ENCODE results near the gene NFKBIE.

Gene NFKBIE

DNA sequence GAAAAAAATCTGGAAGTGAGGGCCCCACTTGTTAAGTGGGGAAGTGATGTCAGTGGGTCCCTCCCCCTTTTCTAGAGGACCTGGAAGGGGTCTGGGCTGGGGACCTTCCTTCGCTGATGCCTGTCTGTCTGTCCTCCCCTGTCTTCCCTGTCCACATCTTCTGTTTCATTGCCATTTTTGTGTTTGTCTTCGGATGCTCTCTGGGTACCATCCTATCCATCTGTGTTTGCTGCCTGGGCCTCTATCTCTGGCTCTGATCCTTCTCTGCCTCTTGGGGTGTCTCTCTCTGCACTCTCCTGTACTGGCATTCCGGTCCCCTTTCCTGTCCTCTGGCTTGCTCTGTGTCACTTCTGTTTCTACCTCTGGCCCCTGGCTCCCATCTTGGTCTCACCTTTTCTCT, 7.2 kb upstream of the NFKBIE start:
- no peak for DNase-seq

DNA sequence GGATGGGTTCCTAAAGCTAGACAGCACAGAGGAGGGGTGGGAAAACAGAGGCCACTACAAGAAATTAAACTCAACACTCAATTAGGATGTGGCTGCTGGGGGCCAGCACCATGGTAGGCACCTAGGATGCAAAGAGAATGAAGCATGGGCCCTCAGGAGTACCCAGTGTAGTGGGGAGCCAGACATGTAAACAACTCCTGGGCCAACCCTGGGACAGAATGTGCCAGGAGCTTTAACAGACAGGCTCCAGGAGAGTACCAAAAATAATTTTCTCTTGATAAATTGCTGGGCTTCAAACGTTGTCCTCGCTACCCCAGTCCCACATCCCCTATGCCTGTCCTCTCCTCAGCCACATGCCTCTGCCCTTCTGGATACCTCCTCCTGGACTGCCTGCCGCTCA, 6.6 kb upstream of the NFKBIE start:
- DNase-seq = no peak

GRCh38 chr6:44271406-44271723, 6.0 kb upstream of the NFKBIE start:
- no peak for DNase-seq

DNA sequence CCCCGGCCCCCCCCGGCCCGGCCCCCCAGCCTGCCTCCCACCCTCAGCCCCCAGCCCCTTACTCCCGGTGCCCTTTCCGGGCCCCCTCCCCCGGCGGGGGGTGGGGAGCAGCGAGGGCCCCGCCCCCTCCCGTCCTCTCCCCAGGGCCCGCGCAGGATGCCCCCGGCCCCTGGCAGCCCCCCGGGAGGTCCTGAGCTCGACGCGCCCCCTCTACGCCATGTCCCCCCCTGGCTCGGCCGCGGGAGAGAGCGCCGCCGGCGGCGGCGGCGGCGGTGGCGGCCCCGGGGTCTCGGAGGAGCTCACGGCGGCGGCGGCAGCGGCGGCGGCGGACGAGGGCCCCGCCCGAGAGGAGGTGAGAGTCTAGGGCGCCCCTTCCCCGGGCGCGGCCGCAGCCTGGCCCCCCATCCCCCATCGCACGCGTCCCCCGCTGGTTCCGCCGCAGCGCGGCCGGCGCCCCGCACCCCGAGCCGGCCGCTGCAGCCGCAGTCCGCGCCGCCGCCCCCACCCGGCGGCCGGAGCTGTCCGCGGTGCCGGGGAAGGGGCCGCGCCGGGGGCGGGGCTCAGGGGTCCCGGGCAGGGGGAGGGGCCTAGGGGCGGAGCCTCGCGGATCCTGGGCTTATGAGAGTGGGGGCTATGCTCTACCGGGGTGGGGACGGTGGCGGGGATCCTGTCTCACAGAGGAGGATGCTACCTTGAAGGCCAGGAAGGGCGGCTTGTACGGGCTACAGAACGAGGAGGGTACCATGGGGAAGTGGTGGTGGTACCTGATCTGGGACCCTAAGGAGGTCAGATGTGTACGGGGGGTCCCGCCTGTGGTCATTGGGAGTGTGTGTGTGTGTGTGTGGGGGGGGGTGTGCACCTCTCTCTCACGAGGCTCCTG, 5.4 kb upstream of the NFKBIE start:
- DNase-seq = no peak

GRCh38 chr6:44269921-44270525, 4.7 kb upstream of the NFKBIE start, which contains the start of gene TMEM151B:
Gene TMEM151B (plus strand): TSS chr6:44270450. CDS start chr6:44270743, 293 bp downstream.
- DNase-seq = no peak

DNA sequence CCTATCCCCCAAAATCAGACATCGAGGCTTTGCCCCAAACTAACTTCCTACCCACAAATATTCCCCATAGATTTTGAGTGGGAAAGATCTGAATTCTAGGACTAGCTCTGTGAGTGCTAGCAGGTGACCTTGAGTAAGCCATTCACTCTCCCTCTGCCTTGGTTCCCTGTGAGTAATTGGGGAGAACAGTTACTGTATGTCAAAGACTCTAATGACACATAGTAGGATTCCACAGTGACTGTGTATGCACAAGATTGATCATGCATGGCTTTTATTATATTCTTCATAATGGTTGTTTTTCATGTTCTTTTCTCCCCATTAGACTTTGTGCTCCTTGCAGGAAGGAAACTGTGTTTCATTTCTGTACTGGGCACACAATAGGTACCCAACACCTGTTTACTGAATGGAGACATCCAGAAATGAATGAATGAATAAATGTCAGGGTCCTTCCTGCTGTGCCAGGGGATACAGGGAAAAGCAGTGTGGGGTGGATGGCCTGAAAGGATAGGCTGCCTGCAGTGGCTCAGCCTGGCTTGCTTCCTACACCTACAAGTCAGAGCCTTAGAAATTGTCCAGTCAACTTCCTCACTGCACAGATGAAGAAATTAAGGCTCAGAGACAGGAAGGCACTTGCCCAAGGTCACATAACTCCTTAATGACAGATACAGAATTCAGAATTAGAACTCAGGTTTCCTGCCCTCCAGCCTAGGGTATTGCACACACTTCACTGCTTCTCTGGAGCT, 4.0 kb upstream of the NFKBIE start:
- DNase-seq = no peak

GRCh38 chr6:44268095-44268628, 2.8 kb upstream of the NFKBIE start:
- DNase-seq = peak; percentile 69

DNA sequence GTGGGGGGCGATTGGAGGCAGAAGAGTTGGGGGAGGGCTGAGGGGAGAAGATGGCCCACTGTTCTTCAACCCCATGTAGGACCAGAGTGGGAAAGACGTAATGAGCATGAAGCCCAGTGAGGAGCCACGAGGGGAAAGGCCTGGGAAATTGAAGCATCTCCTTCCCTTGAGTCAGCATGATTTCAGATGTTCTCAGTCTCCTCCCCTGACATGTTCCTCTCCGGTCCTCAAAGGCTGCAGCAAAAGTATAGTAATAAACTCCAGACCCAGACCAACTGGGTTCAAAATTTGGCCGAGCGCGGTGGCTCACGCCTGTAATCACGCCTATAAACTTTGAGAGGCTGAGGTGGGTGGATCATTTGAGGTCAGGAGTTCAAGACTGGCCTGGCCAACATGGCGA, 1.9 kb upstream of the NFKBIE start:
- no peak for DNase-seq

GRCh38 chr6:44266347-44266746, 996 bp upstream of the NFKBIE start:
- no peak for DNase-seq

DNA sequence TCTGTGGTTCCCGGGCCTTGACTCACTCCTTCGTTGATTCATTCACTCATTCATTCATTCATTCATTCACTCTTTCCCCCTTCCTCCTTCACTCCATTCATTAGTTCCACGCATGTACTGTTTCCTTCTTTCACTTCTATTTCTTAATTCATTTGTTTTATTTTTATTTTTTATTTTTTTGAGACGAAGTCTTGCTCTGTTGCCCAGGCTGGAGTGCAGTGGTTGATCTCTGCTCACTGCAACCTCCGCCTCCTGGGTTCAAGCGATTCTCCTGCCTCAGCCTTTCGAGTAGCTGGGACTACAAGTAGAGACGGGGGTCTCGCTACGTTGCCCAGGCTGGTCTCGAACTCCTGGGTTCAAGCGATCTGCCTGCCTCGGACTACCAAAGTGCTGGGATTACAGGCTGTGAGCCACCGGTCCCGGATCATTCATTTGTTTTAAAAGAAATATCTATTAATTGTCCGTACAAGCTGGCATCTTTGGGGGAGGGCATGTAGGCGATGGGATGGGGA, 427 bp upstream of the NFKBIE start:
- no peak for DNase-seq

DNA sequence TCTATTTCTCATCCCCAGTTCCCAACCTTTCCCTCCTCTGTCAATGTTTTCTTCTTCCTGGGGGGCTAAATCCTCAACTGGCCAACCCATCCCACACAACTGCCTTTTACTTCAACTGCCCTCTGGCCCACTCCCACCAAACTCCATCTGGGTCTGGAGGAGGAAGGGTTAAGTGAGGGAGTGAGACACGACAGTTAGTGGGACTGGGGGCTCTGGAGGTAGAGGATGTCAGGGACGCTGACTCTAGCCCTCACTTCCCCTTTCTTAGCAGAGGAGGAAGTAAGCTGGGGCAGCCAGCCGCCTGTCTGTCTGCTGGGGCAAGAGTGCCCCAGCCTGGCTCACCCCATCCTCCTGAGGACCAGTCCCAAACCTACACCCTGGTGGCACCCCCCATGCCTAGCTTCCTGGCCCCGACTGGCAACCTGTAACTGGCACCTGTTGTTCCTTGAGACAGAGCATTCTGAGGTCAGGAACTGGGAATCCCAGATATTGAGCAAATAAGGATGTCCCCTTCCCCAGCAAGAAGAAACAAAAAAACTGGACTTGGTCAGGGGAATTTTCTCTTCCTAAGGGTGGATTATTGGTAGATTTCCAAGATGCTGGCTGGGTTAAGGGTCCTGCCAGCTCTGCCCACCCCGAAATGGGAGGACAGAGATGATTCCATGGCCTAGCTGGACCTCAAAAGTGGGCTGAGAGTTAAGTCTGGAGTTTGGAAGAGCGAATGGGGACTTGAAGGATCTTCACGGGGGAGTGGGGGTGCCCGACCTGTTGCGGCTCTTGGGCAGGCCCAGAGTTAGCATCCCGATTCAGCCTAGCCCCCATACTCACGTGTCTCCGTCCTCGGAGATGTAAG, 971 bp downstream of the NFKBIE start:
- peak; percentile 49 for DNase-seq

GRCh38 chr6:44263354-44264100, 1.8 kb downstream of the NFKBIE start:
- peak; percentile 51 for DNase-seq

- no peak for DNase-seq
These were observed 2.6 kb downstream of the NFKBIE start for GRCh38 chr6:44262467-44263353.

DNA sequence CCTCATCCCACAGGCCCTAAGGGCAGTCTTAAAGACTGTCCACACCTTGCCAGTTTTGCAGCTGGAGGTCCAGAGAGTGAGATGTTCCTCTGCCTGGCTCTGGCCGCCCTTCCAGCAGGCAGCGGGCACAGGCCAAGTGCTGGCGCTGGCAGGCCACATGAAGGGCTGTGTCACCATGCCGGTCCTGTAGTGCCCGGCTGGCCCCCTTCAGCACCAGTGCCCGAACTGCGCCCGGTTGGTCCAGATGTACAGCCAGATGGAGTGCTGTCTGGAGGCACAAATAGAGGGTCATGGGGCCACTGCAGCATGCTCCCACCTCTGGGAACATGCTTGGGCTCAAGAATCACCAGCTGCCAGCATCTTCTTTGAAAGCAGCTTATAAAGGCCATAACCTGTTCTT, 3.8 kb downstream of the NFKBIE start:
- no peak for DNase-seq

DNA sequence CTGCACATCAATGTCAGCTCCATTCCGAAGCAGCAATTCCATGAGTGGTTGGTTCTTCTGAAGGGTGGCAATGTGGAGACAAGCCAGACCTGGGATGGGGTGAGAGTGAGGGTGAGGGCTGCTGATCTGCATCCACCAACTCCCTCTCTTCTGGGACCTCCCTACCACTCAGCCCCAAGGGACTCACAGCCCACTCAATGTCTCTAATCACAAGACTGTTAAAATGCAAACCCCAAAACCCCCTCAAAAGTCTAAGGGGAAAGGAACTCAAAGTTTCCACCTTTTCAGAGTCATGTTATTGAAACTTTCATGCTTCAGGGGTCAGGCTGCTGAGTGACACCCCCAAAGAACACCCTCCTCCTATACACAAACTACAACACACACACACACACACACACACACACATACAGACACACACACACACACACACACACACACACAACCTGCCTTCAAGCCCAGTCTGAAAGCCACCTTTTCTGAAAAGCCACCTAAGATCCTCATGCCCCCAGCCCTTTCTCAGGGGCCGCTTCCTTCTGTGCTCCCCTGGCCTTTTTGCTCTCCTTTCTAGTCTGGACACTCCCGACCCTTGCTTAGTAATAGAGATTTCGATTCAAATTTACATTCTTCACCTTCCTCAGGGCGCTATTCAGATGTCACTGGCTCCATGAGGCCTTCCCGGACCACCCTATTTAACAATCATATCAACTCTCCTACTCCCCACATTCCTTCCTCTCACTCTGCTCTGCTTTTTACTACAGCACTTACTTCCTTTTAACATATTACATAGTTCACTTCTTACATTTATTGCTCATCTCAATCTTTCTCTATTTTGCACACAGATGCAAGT, 4.7 kb downstream of the NFKBIE start:
- DNase-seq = no peak

- DNase-seq = no peak
These were observed 5.3 kb downstream of the NFKBIE start for GRCh38 chr6:44260011-44260410.

DNA sequence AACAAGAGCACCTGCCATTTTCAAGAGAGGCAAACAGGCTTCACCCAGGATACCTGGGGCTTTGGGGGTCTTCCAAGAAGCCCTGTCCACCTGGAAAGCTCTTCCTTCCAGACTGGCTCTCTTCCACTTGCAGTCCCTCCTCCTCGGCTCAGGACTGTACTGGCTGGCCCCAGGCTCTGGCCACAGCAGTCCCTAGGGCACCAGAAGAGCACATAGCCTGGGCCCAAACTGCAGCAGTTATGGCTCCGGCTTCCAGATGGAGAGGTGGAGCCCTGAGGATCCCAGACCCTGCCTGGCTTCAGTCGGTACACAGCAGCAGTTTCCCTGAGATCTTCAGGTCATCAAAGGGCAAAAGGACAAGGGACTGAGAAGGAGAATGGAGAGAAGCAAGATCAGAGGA, 6.4 kb downstream of the NFKBIE start:
- DNase-seq = no peak

DNA sequence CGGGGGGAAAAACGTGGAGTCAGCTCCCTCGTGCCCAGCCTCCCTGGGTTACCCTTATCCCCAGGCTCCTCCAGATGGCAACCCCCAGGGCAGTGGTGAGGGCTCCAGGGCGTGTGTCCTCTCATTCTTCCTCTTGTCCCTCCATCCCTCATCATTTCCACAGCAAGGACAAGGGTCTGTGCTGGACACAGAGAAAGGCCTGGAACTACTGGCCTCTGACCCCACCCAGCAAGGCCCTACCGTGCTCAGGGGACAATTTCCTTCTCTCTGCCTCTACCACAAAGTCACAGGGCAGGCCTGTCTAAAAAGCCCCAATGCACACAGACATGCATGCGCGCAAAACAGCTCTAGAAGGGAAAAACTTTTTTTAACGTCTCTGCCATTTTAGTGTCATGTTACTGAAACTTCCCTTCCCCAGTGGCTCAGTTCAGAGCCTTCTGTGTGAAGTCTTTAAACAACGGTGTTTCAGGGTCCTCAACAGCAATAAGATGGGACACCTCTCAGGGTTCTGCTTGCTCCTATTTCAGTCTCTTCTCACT, 7.0 kb downstream of the NFKBIE start:
- DNase-seq = no peak

DNA sequence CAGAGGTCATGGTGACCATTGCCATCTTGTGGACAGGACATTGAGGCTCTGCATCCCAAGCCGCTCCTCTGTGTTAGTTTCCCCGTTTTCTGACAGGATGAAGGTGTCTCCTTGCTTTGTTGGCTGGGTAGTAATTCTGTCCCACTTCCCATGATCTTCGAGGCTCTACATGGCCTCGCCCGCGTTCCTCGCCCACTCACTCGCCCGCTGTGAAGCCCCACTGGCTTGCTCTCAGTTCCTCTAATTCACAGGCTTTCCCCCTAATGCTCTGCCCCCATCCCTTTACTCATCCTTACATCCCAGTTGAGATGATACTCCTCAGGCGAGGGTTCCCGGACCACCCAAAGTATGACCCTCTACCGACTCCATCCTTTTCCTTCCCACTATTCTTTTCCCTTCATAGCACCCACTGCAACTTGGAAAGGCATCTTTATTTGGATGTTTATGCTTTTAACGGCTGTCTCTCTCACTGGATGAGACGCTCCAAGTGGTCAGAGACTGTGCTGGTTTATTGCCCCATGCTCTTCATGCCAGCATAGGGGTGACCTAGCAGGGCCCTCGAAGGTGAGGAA, 7.5 kb downstream of the NFKBIE start:
- no peak for DNase-seq

Data from activated CD4-positive, CD25-positive, alpha-beta regulatory T cell treated with anti-CD3 and anti-CD28 coated beads, Interleukin-2, amount 50 U/mL, for 72 hours (primary cell).